Stimulated activated CD4-positive, alpha-beta T cell treated with anti-CD3 and anti-CD28 coated beads, Interleukin-4, amount 100 ng/mL, for 48 hours (primary cell): ENCODE results near the gene PRKCH.

Experiments
- DNase-seq, 2 donors: peaks; one replicate each; pipeline ENCODE4 v3.0.0-alpha.2; 2020; ENCODE audit warnings: low read depth in 2 of 2

Gene PRKCH

DNA sequence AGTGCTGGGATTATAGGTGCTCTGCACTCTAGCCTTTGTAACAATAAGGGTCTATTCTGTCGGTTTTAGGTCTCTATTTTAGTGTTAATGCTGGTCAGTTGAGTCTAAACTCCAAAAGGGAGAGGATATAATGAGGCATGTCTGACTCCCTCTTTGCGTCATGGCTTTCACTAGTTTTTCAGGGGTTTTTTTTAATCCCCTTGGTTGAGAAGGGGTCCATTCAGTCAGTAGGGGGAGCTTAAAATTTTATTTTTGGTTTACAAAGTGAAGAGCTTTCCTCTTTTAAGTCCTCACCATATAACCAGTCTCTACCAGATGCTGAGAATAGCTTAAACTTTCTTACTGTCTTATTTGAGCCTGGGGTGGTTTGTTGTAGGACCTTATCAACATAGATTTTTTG, 106.9 kb downstream of the PRKCH start:
- no peak for DNase-seq

DNA sequence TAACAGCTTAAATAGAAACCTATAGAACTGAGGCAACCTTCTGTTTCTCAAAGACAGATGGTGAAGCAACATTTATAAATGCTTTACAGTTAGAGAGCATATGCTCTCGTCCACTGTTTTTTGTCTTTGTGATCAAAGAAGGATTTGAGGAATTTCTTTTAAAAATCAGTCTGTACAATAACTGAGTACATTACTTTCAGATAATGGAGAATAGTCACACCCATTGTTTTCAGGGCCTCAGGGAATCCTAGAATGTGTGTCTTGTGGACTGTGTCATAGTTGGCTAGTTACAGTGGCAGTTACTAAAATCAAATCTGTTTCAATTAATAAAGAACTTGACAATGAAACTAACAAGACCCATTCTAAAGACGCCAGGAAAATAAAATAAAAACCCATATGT, 107.9 kb downstream of the PRKCH start:
- DNase-seq = no peak

DNA sequence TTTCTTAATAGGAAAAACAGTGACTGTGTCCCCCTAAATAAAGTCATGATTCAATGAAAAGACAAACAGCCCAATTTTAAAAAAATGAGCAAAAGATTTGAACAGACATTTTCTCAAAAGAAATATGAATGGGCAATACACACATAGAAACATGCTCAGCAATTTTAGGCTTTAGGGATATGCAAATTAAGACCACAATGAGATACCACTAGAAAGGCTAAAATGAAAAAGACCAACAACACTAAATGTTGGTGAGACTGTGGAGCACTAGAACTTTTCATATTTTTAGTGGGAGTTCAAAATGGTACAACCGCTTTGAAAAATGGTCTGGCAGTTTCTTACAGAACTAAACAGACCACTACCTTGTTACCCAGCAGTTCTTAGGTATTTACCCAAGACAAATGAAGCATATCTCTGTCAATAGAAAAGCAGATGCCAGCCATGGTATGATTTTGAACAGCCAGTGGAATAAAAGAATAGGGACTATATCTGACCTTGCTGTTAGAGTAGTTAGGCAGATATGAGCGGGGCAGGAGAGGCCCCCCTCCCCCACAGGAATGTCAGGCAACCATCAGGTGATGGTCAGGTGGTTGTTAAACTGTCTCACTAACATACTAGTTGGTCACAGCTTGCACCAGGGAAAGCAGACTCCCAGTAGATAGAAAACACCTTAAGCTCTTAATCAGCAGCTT, 108.8 kb downstream of the PRKCH start:
- no peak for DNase-seq

DNA sequence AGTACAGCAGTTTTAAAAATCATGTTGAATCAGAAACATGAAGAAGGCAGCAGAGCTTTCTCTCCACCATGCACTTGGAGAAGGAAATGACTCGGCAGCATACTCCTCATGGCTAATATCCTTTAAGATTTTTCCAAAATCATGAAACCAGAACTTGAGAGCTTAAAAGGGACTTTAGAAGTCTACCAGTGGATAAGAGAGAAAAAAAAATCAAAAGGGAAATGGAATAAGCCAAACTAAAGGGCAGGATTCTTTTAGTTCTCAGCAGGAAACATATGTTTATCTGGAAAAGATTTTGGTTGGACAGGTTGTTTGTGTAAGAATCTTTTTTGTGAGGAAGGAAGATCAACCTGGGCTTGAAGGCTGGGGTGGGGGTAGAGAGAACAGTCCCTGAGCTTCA, 111.8 kb downstream of the PRKCH start:
- DNase-seq = no peak

DNA sequence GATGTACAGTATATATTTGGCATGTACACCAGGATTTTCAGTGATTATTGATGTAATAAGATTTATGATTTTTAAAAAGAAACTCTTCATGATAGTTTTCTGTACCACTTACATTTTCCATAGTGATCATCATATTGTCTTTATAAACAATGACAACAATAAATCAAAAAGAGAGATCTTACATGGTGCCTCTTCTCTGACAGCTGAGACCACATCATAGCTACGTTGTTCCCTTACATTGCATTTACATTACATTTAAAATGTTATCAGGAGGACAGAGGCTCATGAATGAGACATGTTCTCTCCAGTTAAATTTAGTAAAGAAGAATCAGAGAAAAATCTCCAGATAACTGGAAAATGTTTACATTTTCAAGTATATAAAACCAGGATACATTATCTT, 112.4 kb downstream of the PRKCH start:
- no peak for DNase-seq

DNA sequence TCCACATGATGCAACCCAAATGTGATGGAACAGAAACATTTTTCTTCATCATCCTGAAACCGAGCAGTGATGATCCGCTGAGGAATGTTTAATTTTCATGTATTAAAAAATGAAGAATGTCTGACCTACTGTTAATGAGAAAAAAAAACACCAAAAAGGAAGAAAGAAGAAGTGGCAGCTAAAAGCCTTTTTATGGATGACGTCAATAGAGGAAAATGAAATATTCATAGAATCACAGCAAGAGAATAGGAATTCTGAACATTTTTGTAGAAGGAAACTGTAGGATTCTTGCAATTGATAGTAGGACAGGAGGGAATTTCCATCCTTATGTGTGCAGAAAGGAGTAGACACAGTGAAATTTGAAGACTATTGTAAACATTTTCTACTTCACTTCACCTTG, 112.9 kb downstream of the PRKCH start:
- DNase-seq = no peak

DNA sequence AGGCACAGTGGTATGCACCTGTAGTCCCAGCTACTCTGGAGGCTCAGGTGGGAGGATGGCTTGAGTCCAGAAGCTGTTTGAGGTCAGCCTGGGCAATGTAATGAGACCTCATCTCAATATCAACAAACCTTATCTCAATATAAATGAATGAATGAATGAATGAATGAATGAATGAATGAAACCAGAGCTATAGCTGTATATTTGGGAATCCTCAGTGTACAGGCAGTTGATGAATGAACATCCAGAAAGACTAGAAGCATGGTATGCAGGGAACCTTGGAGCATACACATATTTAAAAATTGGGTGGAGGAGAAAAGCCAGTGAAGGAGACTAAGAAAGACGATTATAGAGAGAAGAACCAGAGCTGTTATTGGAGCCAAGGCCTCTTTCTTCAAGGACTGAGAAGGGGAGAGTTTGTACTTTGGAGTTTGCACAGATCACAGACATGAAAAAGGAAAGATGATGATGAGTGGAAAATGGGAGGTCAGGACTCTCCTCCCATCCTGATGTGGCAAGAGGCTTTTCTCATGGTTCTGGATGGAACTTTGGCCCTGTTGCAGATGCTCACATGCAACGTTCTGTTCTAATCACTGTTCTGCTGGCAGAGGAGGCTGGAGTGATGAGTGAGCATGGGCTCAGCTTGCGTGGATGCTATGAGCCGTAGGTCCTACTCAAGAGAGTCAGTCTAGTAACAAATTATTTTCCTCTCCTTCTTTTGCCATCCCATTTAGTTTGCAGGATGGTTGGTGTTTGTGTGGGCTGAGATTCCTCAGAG, 114.4 kb downstream of the PRKCH start:
- DNase-seq = no peak

DNA sequence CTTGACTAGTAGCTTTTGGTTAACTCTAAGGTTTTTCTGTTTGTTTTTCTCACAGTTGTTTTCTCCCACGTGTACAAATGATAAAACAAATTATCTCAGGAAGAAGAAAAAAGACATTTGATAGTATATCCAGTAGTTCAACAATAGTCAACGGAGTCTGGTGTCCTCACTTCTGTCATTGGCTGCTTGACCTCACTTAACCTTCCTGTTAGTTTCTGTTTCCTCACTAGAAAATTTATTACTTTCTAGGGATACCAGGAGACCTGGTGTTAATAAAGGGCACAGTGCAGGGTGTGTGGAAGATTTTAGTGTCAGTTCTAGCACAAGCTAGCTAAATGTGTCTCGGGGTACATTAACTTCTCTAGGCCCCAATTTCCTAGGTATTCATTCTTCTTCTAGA, 116.0 kb downstream of the PRKCH start:
- no peak for DNase-seq

DNA sequence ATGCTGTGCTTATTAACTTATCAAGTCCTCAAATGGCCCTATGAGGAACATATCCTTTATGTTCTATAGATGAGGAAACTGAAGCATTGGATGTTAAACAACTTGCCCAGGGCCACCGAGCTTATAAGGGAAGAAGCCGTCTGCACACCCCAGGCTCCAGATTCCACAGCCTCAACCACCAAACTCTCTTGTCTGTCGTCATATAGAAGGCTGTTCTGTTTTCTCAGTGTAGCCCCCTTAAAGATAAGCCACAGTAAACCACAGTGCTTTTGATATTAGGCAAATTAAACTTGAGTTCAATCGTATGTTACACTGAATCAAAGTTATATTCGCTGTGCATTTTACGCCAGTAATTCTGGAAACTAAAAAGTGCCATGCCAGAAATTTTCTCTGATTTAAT, 116.7 kb downstream of the PRKCH start:
- DNase-seq = no peak

DNA sequence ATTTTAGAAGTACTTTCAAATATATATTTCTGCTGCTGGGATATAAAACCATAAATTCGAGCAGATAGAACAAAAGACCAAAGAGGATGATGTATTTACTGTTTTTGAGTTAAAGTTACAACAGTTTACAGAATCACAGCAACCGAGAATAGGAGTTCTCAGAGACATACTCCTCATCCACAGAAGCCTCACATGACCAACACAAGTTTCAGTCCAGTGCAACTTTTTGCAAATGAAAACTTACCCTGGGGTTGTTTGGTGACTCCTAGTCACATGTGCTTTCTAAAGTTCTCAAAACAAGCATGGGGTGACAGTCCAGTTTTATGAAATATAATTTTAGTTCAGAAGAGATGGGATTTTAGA, 117.1 kb downstream of the PRKCH start:
- no peak for DNase-seq

DNA sequence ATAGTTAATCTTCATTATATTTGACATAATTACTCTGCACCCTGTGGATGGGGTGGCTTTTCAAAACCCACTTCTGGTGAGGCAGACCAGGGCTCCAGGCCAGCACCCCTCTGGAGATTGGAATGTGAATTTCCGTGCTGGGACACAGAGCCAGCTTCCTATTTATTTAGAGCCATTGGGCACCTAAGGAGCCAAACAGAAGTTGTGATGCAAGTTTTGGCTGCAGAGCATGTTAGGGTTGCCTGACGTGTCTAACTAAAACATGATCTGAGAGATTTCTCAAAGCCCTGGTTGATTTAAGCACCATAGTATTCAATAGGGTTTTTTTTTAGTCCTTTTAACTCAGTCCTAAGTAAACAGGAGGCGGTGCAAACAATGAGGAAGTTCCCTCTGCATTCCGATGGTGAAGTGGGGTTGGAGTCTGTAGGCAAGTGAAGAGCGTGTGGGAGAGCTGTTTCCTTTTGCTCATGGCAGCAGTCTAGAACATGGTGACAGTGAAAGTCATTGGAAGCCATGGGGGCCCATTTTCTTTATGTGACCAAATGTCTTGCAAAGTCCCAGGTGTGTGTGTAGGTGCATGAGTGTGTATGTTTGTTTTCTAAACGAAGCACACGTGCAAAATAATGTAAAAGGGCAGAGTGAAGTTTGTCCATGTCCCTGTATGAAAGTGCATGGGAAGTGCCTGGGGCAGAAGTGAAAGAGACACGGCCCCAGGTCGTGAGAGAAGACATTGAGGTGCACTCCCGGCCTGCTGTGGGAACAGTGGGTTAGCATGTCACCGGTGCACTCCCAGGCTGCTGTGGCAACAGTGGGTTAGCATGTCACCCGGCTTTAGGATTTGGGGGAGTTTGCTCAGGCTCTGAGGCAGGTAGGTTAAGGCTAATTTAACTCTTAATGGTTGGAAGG, 117.7 kb downstream of the PRKCH start:
- DNase-seq = no peak

DNA sequence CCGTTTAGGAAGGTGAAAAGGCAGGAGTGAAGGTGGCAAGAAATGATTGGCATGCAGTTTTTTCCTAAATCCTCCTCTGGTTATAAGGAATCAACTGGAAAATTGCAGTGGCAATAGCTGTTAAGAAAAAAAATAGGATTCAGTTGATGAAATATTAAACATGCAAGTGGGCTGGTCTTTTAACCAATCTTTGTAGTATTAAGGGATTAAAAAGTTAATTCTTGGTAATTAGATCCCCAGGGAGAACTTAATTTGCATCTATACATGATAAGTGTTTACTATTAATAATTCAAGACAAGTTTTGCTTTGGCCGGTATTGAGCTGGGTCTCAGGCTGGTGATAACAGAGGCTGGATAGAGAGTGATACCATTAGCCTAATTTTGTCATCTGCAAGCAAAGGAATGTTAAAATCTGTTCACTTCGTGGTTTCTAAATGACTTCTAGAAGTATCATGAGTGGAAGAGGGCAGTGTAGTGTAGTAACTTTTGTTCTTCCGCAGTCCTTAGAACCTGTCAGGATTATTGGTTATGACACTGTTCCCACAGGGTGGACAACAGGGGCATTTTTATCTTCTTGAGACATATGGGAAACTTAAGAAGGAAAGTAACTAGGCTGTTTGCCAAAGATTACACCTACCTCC, 118.5 kb downstream of the PRKCH start:
- no peak for DNase-seq

DNA sequence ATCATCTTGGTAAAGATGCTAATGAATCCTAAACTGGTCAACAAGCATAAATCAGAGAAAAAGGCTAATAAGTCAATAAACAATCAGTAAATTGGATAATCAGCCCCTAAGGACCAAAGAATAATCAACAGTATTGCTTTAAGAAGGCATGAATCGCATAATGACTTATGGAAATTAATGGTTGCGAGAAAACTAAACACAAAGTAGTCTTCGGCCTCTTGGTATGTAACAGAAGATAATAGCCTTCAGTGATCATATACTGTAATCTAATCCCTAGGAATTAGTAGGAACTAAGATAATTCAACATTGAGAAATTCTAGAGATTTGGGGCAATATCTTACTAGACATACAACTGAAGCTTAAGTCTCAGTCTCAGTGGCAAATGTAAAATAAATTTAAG, 122.1 kb downstream of the PRKCH start:
- DNase-seq = no peak

DNA sequence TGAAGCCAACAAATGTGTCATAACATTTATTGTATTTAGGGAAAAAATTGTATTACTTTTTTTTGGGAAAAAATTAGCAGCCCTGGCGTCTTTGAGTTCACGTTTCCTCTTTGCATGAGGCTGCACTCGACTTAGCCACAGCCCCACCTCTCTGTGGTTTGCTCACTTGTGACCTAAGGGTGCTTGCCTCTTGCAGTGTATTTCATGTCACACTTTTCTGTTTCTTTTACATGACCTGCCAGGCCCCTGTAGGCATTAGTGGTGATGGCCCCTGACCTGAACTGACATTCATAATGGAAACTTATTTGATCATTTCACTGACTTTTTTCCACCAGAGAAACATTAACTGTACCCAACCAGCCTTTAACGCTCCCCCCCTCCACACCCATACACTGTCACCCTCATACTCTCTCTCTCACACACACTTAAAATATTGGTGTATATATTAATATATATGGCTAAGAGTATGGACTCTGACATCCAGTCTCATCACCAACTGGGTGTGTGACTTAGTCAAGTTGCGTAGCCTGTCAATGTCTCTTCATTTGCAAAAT, 122.9 kb downstream of the PRKCH start:
- DNase-seq = peak in 1 of 2 donors; percentile 47

DNA sequence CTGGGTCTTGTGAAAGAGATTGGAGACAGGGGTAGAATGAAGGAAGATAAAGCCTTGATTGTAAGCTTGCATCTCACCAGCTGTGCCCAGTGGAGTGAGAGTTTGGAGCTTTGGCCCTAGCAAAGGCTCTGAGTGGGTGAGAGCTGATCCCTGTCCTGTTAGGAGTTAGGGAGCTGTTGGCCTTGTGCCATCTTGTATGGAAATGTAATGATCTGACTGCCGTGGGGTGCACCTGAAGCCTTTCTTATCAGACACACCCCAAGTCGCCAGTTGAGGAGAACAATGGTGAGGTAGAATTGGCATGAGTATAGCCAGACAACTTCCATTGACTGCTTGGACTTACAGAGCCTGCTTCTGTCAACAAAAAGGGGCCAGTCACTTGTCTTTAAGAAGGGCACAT, 130.1 kb downstream of the PRKCH start:
- no peak for DNase-seq

DNA sequence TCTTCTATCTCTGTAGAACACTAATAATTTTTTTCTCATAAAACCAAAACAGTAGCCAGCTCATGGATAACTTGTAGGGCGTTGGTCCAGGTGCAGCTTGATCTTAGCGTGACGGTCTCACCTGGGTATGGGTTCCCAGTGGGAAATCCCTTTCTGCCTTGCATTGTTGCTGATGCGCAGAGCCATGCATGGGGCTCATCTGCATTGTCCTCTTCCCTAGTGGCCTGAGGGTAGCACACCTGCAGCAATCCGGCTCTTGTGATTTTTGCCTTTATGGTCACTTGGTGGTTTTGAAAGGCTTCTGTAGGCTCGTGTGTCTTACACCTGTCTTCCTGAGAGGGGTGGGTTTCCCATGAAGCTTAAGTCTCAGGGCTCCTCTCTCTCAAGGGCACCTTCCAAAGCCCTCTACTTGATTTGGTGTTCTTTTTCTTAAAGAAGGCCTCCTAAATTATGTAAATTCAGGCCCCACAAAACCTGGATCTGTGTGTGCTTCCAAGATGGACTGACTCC, 130.6 kb downstream of the PRKCH start:
- DNase-seq = no peak

DNA sequence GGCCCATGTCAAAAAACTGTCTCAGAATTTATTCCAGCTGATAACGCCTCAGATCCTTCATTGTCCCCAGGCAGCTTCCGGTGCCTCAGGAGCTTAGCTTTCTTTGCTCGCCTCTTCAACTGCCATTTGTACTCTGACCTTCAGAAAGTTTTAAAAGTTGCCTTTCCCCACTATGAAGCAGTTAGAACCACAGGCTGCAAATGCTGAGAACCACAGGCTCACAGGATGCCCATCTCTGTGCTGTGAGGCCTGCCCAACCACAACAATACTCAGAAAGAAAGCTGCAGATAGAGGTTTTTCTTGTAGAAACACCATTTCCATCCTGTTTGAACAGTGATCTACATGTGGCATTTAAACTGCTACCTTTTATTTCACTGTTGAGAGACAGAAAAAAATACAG, 131.1 kb downstream of the PRKCH start:
- no peak for DNase-seq

DNA sequence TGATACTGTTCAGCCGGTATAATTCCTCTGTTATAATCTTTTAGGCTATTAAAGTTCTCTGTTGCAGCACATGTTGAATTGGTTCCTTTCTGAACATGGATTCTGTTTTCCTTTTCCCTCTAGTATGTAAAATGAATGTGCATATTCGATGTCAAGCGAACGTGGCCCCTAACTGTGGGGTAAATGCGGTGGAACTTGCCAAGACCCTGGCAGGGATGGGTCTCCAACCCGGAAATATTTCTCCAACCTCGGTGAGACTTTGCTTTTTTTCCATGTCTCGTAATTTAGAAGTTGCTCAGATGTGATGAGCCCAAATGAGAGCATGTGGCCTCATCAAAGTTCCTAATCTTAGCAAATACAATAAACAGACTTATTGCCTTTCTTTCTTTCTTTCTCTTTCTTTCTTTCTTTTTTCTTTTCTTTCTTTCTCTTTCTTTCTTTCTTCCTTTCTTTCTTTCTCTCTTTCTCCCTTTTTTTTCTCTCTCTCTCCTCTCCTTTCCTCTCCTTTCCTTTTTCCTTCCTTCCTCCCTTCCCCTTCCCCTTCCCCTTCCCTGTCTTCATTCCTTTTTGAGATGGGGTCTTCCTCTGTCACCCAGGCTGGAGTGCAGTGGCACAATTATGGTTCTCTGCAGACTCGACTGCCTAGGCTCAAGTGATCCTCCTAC, 131.9 kb downstream of the PRKCH start:
- DNase-seq = no peak

DNA sequence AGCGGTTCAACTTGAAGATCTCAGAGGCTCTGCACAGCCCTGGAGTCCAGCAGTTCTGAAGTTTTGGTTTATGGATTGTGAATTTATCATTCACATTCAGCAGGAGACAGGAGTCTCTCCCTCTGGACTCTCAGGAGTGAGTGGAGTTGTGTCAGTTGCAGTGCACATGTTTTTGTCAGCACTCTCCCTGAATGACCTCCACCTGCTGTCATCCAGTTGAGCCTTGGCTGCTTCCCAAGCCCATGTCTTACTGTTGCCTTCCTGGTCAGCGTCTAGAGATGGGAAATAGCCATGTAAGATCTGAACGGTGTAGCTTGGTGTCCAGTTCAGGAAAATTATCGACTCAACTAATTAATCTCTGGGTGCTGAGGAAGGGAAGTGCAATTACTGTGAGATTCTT, 133.2 kb downstream of the PRKCH start:
- DNase-seq = no peak

DNA sequence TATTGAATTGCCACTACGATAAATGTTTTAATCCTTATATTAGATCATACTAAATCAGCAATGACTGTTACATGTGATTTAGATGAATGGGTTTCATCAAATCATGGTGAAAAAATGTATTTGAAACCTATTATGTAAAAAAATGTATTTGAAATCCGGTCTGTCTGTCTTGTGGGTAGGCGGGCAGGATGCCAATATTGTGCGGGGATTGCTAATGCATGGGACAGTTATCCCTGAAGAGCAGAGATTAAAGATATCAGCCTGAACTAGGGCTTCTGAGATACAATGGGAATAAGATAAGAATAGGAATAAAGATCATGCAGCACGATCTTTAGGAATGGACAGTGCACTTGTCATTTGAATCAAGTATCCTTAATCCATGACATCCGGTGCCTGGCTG, 134.0 kb downstream of the PRKCH start:
- DNase-seq = no peak

DNA sequence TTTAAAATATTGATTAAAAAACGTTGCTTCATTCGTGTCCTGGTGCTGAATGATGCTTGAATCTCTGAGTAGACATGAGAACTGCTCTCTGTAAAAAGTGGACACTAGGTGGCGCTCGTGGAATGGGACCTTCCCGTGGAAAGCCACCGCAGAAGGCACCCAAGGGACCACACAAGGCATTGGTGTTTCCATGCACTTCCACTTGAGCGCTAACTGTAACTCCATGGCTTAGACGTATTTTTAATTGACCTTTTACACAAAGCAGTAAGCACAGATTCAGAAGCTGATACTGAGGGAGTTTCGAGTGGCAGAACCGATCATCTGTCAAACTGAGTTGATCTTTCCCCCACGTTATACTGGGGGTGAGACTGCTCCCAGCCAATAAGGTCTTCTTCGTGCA, 135.3 kb downstream of the PRKCH start:
- DNase-seq = peak; percentile 75 to 85
